ENCODE data around the gene ARHGAP40.
A peak's percentile ranks its signal among the peaks of the same experiment; 100 is the strongest.

ARHGAP40 gene

GRCh38 chr20:38601216-38602184 is at the start of gene ARHGAP40:
Gene ARHGAP40, plus strand, starts transcription at chr20:38601809.
- DNase-seq (ENCODE audit: low spot score): peak; percentile 67

- DNase-seq (ENCODE audit: low spot score): no peak
These were observed 46.6 kb upstream of the ARHGAP40 start for GRCh38 chr20:38554986-38555385.

GRCh38 chr20:38555395-38555794 is 46.2 kb upstream of the ARHGAP40 start:
- no peak for DNase-seq (ENCODE audit: low spot score)

- DNase-seq (ENCODE audit: low spot score): no peak
These were observed 44.4 kb upstream of the ARHGAP40 start for GRCh38 chr20:38557174-38557573.

GRCh38 chr20:38558596-38559360 is 42.8 kb upstream of the ARHGAP40 start:
- no peak for DNase-seq (ENCODE audit: low spot score)

- DNase-seq (ENCODE audit: low spot score): no peak
These were observed 41.8 kb upstream of the ARHGAP40 start for GRCh38 chr20:38559764-38560163.

- no peak for DNase-seq (ENCODE audit: low spot score)
These were observed 37.7 kb upstream of the ARHGAP40 start for GRCh38 chr20:38563802-38564431.

GRCh38 chr20:38564680-38565079 is 36.9 kb upstream of the ARHGAP40 start:
- no peak for DNase-seq (ENCODE audit: low spot score)

GRCh38 chr20:38566036-38566598 is 35.5 kb upstream of the ARHGAP40 start:
- no peak for DNase-seq (ENCODE audit: low spot score)

GRCh38 chr20:38569747-38570525 is 31.7 kb upstream of the ARHGAP40 start:
- no peak for DNase-seq (ENCODE audit: low spot score)

GRCh38 chr20:38573413-38573812 is 28.2 kb upstream of the ARHGAP40 start:
- DNase-seq (ENCODE audit: low spot score): no peak

GRCh38 chr20:38579219-38579910 is 22.2 kb upstream of the ARHGAP40 start:
- DNase-seq (ENCODE audit: low spot score): no peak

- DNase-seq (ENCODE audit: low spot score): no peak
These were observed 21.7 kb upstream of the ARHGAP40 start for GRCh38 chr20:38579921-38580320.

- peak; percentile 61 for DNase-seq (ENCODE audit: low spot score)
These were observed 20.6 kb upstream of the ARHGAP40 start, which contains the start of gene ADIG for GRCh38 chr20:38581013-38581412. Gene ADIG, plus strand, starts transcription at chr20:38581197. Its CDS starts 54 bp downstream, at chr20:38581251.

- DNase-seq (ENCODE audit: low spot score): no peak
These were observed 19.7 kb upstream of the ARHGAP40 start for GRCh38 chr20:38581830-38582358.

- no peak for DNase-seq (ENCODE audit: low spot score)
These were observed 18.3 kb upstream of the ARHGAP40 start for GRCh38 chr20:38583306-38583705.

GRCh38 chr20:38584099-38584763 is 17.4 kb upstream of the ARHGAP40 start:
- DNase-seq (ENCODE audit: low spot score): no peak

- DNase-seq (ENCODE audit: low spot score): no peak
These were observed 16.0 kb upstream of the ARHGAP40 start for GRCh38 chr20:38585404-38586180.

- DNase-seq (ENCODE audit: low spot score): no peak
These were observed 15.5 kb upstream of the ARHGAP40 start for GRCh38 chr20:38586181-38586525.

Data from D341Med (cell line).